Esophagus squamous epithelium (tissue), 5 donors: ENCODE data around the gene XPNPEP3. TPM values are rescaled to one million over a fixed set of nuclear protein-coding genes. Genes with fewer than 3 reads are reported as not detected.
A peak's percentile ranks its signal among the peaks of the same experiment; 100 is the strongest.
"Not testable (repeated sequence)": the region's sequence is repeated elsewhere in the genome, so short reads cannot be mapped to it uniquely, and the experiment has no call there.

Experiments
- DNase-seq: peaks from one replicate; lab custom pipeline; 2025; lab: John Stamatoyannopoulos, UW
- H3K27ac ChIP-seq, 4 donors: fragments of 200-600 bp; sonication (generic); one replicate each; pipeline ENCODE4 v1.5.1; 2016 to 2019; ENCODE audit warnings: mild to moderate bottlenecking in 1 of 4
- H3K27me3 ChIP-seq, 4 donors: fragments of 200-600 bp; sonication (generic); 1 replicate in 3 of 4; 2 replicates in 1 of 4; pipeline versions ENCODE4 v1.5.1 to v1.6.0; 2017 to 2021; ENCODE audit warnings: antibody characterized with exemption in 1 of 4
- H3K36me3 ChIP-seq, 3 donors: fragments of 200-600 bp; sonication (generic); one replicate each; pipeline ENCODE4 v1.5.1; 2016 to 2019
- H3K4me1 ChIP-seq, 3 donors: fragments of 200-600 bp; sonication (generic); one replicate each; pipeline ENCODE4 v1.5.1; 2017 to 2019
- H3K4me3 ChIP-seq, 4 donors: fragments of 200-600 bp; sonication (generic); 1 replicate in 3 of 4; 2 replicates in 1 of 4; pipeline ENCODE4 v1.5.1; 2016 to 2019; ENCODE audit warnings: mild to moderate bottlenecking in 2 of 4, moderate library complexity in 1 of 4
- H3K9me3 ChIP-seq, 3 donors: fragments of 200-600 bp; sonication (generic); one replicate each; pipeline ENCODE4 v1.5.1; 2016 to 2019
- POLR2A ChIP-seq, 4 donors: fragments of 450-650 bp; IDR thresholded peaks; one replicate each; pipeline ENCODE4 v1.6.1; 2017; ENCODE audit warnings: antibody characterized with exemption in 4 of 4, mild to moderate bottlenecking in 4 of 4, moderate library complexity in 3 of 4
- WGBS, 2 donors: methylation state at CpG; one replicate each; pipeline ENCODE4 v1.1.5; 2018; 5-methylcytosine and 5-hydroxymethylcytosine counted together
- intact Hi-C: fragments of 100-400 bp; cut with DNase I; formaldehyde crosslinking; loops from one replicate; pipeline ENCODE4 v1.15.0; 2022
- total RNA-seq, 4 donors: library from RNA; depleted of rRNA; stranded (reverse); fragments of >200 nt; gene quantifications; one replicate each; pipeline ENCODE4 v1.1.0, GENCODE V29; 2016
- TF ChIP-seq, protein P1 (sequence below), 6 experiments: fragments of 450-650 bp in 4 of 6; fragments of 200-600 bp in 2 of 6; sonication (generic) in 2 of 6; IDR thresholded peaks; one replicate each; pipeline ENCODE4 v1.5.1; 2016 to 2019; ENCODE audit warnings: antibody characterized with exemption in 6 of 6, mild to moderate bottlenecking in 4 of 6, moderate library complexity in 4 of 6
- donor health status: DM: yes; HTN: yes; CAD: no.

The XPNPEP3 gene
- total RNA-seq, 4 donors from 2014 or later: 6.9 to 16.1 (median 9.0) TPM

DNA sequence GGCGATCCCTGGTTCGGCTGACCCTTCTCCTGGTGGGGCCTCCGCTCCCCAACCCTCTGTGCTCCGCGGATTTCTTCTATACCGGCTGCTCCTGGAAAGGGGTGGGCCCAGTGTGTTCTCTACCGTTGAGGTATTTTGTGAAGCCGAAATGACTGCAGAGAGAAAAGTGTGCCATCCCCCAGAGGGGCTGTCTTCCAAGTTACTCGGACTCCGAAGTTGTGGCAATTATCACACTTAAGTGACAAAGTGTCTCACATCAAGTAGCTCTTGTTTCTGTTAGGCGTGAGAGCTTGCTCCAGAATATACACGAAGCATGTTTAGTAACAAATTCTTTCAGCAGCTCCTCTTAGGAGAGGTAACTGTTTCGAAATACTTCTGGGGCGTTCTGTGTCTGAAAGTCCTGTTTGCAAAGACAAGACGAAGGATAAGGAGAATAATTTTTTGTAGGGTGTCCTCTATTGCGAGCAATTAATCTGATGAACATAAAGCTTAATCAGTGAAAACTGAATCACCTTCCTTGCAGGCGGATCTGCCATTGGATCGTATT, 434 bp downstream of the XPNPEP3 start:
- TF ChIP-seq POLR2A (IDR thresholded peaks at IDR 0.05): no peak
- TF ChIP-seq, protein P1, sequence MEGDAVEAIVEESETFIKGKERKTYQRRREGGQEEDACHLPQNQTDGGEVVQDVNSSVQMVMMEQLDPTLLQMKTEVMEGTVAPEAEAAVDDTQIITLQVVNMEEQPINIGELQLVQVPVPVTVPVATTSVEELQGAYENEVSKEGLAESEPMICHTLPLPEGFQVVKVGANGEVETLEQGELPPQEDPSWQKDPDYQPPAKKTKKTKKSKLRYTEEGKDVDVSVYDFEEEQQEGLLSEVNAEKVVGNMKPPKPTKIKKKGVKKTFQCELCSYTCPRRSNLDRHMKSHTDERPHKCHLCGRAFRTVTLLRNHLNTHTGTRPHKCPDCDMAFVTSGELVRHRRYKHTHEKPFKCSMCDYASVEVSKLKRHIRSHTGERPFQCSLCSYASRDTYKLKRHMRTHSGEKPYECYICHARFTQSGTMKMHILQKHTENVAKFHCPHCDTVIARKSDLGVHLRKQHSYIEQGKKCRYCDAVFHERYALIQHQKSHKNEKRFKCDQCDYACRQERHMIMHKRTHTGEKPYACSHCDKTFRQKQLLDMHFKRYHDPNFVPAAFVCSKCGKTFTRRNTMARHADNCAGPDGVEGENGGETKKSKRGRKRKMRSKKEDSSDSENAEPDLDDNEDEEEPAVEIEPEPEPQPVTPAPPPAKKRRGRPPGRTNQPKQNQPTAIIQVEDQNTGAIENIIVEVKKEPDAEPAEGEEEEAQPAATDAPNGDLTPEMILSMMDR (IDR thresholded peaks at IDR 0.05): no peak
- Histone ChIP-seq H3K36me3 (peaks cover 0 to 22% (median 0%) of the 10 kb centered on the region in 3 donors), H3K4me3 (peak overlapping the region; percentile 72 to 91 (median 85)), H3K4me1 (peaks cover 14 to 52% (median 37%) of the 10 kb centered on the region in 3 donors), H3K27me3 (no peaks in the 10 kb centered on the region), H3K9me3 (no peaks in the 10 kb centered on the region), H3K27ac (peak overlapping the region; percentile 93 to 99 (median 96))
- intact Hi-C loops: no loop called here
- WGBS, 2 donors: 4 to 8% methylated on average over 12 to 15 of the region's 18 CpGs
- DNase-seq: no peak

DNA sequence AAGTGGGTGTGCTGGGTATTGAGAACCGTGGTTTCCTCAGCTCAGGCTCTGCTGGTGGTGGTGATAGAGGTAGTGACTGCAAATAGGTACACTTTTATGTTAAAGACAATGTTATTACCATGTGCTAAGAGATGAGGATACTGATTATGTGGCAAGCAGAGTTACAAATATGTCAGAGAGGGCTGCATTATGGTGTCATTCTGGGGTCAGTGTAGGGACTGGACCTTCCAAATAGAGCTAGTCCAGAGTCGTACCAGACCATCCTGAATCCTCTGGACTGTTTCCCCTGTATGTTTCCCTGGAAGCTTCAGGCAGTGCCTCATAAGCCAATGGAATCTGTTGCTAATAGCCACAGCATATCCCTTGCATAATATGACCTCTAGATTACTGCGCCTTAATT, 5.1 kb downstream of the XPNPEP3 start, which contains the start of gene DNAJB7:
TSS of gene DNAJB7 (minus strand) at position 101 of the 400 bp plus-strand sequence. CDS start 119 bp downstream, outside the sequence.
- TF ChIP-seq POLR2A (IDR thresholded peaks at IDR 0.05): no peak
- TF ChIP-seq, protein P1 (IDR thresholded peaks at IDR 0.05): no peak
- 87 to 93% methylated on average over 3 of the region's 3 CpGs for WGBS, 2 donors
- peaks cover 7 to 18% (median 8%) of the 10 kb centered on the region in 3 donors for H3K4me1 ChIP-seq
- H3K36me3 ChIP-seq: peaks cover 0 to 22% (median 0%) of the 10 kb centered on the region in 3 donors
- no peaks in the 10 kb centered on the region for H3K27me3 ChIP-seq
- no peak within 1 kb of the TSS for H3K27ac ChIP-seq
- DNase-seq: no peak
- intact Hi-C loops: no loop called here
- H3K4me3 ChIP-seq: no peak within 1 kb of the TSS
- H3K9me3 ChIP-seq: no peaks in the 10 kb centered on the region

DNA sequence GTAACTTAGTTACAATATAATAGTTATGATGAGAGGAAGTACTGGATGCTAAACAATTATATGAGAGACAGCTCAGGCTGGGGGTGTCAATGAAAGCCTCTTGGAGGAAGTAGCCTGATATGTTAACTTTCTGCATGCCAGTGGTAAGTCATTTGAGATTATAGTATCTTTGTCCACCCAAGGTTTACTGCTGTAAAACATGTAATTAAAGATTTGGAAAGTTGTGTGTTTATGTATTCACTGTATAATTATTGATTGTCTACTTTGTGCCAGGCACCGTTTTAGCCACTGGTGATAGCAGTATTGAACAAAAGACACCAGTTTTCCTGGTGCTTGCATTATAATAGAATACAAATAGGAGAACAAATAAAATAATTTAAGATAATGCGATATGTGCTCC, 5.6 kb downstream of the XPNPEP3 start:
- Histone ChIP-seq H3K4me1 (peaks cover 7 to 17% (median 8%) of the 10 kb centered on the region in 3 donors), H3K27ac (no peak overlapping the region), H3K4me3 (no peak overlapping the region), H3K36me3 (peaks cover 0 to 22% (median 0%) of the 10 kb centered on the region in 3 donors), H3K9me3 (no peaks in the 10 kb centered on the region), H3K27me3 (no peaks in the 10 kb centered on the region)
- TF ChIP-seq POLR2A (IDR thresholded peaks at IDR 0.05): no peak
- TF ChIP-seq, protein P1 (IDR thresholded peaks at IDR 0.05): no peak
- no peak for DNase-seq
- intact Hi-C loops: no loop called here
- 93 to 100% methylated on average over 2 of the region's 2 CpGs for WGBS, 2 donors

DNA sequence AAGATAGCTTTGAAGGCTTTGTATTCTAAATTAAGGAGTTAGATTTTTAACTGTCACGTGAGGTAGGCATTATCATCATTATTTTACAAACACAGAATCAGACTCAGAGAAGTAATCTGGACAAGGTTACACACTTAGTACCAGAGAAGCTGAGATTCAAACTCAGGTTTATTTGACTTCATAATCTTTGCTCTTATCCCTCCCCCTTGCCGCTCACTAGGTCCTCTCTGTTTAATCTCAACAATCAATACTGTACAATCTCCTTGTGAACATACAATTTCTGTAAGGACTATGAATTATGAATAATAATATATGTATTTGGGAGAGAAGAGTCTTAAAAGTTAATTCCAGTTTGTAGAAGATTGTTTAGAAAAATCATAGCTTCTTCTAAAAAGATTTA, 10.2 kb downstream of the XPNPEP3 start:
- no peaks in the 10 kb centered on the region for H3K9me3 ChIP-seq
- no peaks in the 10 kb centered on the region for H3K4me1 ChIP-seq
- intact Hi-C loops: no loop called here
- TF ChIP-seq, protein P1 (IDR thresholded peaks at IDR 0.05): no peak
- no peak for TF ChIP-seq POLR2A (IDR thresholded peaks at IDR 0.05)
- H3K27ac ChIP-seq: no peak overlapping the region
- H3K27me3 ChIP-seq: no peaks in the 10 kb centered on the region
- no peak overlapping the region for H3K4me3 ChIP-seq
- H3K36me3 ChIP-seq: peaks cover 0 to 30% (median 0%) of the 10 kb centered on the region in 3 donors
- 92% methylated on average over 2 of the region's 2 CpGs for whole genome bisulfite sequencing, 2 donors
- no peak for DNase-seq

DNA sequence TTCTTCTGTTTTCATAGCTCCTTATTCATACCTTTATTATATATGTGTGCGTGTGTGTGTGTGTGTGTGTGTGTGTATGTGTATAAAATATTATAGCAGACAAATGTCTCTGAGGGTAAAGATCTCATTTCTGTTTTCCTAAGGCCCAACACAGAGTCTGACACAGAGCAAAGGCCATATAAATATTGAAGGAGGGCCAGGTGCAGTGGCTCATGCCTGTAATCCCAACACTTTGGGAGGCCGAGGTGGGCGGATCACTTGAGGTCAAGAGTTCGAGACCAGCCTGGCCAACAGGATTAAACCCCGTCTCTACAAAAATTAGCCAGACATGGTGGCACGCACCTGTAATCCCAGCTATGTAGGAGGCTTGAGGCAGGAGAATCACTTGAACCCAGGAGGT, 11.4 kb downstream of the XPNPEP3 start:
- H3K27ac ChIP-seq, H3K4me1 ChIP-seq, DNase-seq, intact Hi-C loops, H3K4me3 ChIP-seq, H3K27me3 ChIP-seq, H3K9me3 ChIP-seq: not testable (repeated sequence)
- H3K36me3 ChIP-seq: peaks cover 0 to 41% (median 0%) of the 10 kb centered on the region in 3 donors
- WGBS, 2 donors: 66 to 88% methylated on average over 6 of the region's 6 CpGs
